GM12891 (cell line): Measurements from ENCODE around the gene RPS6KA2.

Experiments used
- PAX5 ChIP-seq: IDR thresholded peaks from 2 replicates; pipeline ENCODE4 v1.6.1; 2011; ENCODE audit warnings: low read length, moderate library complexity, mild to moderate bottlenecking; ENCODE audit not compliant: insufficient read depth, severe bottlenecking
- POLR2A ChIP-seq: IDR thresholded peaks from 2 replicates; pipeline ENCODE4 v1.6.1; 2011; ENCODE audit warnings: low read depth, low read length, control low read depth
- POLR2AphosphoS5 ChIP-seq: IDR thresholded peaks from 2 replicates; pipeline ENCODE4 v1.6.1; 2011; ENCODE audit warnings: low read depth, low read length, control low read depth
- POU2F2 ChIP-seq: IDR thresholded peaks from 2 replicates; pipeline ENCODE4 v1.6.1; 2011; ENCODE audit warnings: low read depth, mild to moderate bottlenecking, control low read depth, low read length, moderate library complexity
- SPI1 ChIP-seq: IDR thresholded peaks from 2 replicates; pipeline ENCODE4 v1.6.1; 2011; ENCODE audit warnings: low read depth, low read length, control low read depth
- TAF1 ChIP-seq: IDR thresholded peaks from 2 replicates; pipeline ENCODE4 v1.6.1; 2011; ENCODE audit warnings: low read depth, low read length, control low read depth

DNA sequence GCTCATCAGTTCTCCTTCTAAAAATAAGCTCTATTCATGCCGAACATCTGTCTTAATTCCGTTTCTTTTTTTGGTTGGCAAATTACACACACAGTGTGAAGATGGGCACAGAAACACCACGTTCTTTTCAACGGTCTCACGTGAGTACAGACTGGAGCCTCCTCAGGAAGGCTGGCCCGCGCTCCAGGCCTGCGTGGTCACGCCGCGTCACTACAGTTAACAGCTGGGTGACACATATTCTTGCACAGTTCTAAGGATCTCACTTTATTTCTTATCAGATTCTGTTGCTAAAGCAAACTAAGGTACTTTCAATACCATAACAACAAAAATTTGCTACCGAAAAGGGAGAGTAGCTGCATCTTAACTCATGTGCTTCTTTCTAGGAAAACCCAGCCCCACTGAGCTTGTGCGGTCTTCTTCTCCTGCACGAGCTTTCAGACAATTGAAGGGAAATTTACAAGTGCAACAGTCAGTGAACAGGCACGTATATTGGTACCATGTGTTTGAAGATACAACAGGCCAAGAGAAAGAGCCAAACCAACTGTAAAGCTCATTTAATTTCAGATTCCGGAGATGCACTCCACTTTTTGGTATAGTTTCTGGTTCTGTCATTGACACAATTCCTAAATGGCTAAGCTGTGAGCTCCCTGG lies 188.7 kb downstream of the RPS6KA2 start:
- TF ChIP-seq PAX5 (no peak), POLR2AphosphoS5 (no peak), POLR2A (no peak), SPI1 (no peak), TAF1 (no peak), POU2F2 (no peak)
